Astrocyte (in vitro differentiated cells and primary cell): ENCODE measurements around the gene SPAG6.

Experiments
- CTCF ChIP-seq: IDR thresholded peaks from 2 replicates; pipeline ENCODE4 v1.5.1; 2011; ENCODE audit warnings: low read depth, mild to moderate bottlenecking, inconsistent platforms, low read length, moderate library complexity; ENCODE audit not compliant: insufficient read depth
- EZH2 ChIP-seq: IDR thresholded peaks from 2 replicates; pipeline ENCODE4 v1.6.1; 2012; ENCODE audit warnings: mild to moderate bottlenecking, low read length, inconsistent platforms; ENCODE audit not compliant: insufficient read depth

- TF ChIP-seq CTCF, result no peak
- no peak for TF ChIP-seq EZH2
Observed at GRCh38 chr10:22461891-22462290, 116.6 kb downstream of the SPAG6 start.
